GM19351 (cell line): ENCODE data around the gene GPR183.
A peak's percentile ranks its signal among the peaks of the same experiment; 100 is the strongest.

Experiments
- ATAC-seq: cut with Tn5 transposase; IDR thresholded peaks from one replicate; pipeline ENCODE4 v1.9.1; 2021; ENCODE audit warnings: mild to moderate bottlenecking, moderate library complexity; ENCODE audit not compliant: unreplicated experiment

The GPR183 gene

DNA sequence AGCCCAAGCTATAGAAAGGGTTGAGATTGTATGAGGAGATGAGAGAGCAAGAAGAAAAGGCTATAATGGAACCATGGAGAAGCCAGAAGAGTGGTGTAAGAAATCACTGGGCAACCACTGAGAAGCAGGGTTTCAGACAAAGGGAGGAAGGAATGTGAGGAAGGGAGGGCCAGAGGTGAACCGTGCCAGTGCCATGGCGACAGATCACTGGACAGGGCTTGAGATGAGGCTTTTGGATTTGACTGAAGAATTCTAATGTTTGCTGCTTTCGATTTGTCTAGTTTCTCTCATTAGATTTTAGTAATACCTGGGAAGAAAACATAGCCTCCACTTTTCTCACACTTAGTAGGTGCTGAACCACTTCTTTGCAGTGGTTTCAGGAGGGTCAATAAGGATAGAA lies 6.3 kb upstream of the GPR183 start:
- ATAC-seq, result no peak

GRCh38 chr13:99312493-99312883 lies 5.3 kb upstream of the GPR183 start:
- no peak for ATAC-seq

GRCh38 chr13:99311748-99312492 lies 4.7 kb upstream of the GPR183 start:
- no peak for ATAC-seq

GRCh38 chr13:99311137-99311536 lies 3.9 kb upstream of the GPR183 start:
- no peak for ATAC-seq

- peak; percentile 45 for ATAC-seq
These were observed 3.3 kb upstream of the GPR183 start for GRCh38 chr13:99310382-99311031.

DNA sequence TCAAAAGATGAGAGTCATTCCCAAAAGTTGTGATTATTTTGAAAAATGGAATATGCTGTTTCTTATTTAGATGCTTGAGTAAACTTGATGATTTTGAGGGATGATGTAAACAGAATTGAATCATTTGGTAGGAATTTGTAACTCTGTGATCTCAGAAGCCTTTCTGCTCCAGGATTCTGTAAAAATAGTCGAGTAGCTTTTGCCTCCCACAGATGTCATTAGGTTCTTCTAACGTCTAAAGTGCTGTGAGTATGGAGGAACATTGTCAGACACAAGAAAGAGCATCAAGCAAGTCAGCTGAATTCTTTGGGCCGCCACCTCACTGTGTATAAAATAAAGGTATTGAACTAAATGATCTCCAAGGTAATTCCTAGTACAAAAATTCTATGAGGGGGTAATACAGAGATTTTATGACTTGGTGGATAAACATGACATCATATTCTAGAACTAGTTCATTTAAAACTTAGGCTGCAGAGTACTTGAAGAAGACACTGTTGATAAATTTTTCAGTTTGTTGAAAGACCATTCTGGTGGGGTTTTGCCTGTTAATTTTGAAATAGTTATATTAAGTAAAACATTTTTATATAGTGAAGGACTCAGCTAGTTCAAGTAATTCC lies 1.4 kb upstream of the GPR183 start:
- ATAC-seq, result no peak

- ATAC-seq, result peak; percentile 48
These were observed 595 bp upstream of the GPR183 start for GRCh38 chr13:99307648-99308339.

GRCh38 chr13:99305566-99305965 lies 1.6 kb downstream of the GPR183 start:
- no peak for ATAC-seq

GRCh38 chr13:99305158-99305557 lies 2.0 kb downstream of the GPR183 start:
- no peak for ATAC-seq

- ATAC-seq, result no peak
These were observed 2.7 kb downstream of the GPR183 start for GRCh38 chr13:99304541-99304940.

GRCh38 chr13:99303863-99304521 lies 3.2 kb downstream of the GPR183 start:
- no peak for ATAC-seq

- ATAC-seq, result no peak
These were observed 4.3 kb downstream of the GPR183 start for GRCh38 chr13:99302637-99303505.

- peak; percentile 31 for ATAC-seq
These were observed 5.1 kb downstream of the GPR183 start for GRCh38 chr13:99301913-99302636.

DNA sequence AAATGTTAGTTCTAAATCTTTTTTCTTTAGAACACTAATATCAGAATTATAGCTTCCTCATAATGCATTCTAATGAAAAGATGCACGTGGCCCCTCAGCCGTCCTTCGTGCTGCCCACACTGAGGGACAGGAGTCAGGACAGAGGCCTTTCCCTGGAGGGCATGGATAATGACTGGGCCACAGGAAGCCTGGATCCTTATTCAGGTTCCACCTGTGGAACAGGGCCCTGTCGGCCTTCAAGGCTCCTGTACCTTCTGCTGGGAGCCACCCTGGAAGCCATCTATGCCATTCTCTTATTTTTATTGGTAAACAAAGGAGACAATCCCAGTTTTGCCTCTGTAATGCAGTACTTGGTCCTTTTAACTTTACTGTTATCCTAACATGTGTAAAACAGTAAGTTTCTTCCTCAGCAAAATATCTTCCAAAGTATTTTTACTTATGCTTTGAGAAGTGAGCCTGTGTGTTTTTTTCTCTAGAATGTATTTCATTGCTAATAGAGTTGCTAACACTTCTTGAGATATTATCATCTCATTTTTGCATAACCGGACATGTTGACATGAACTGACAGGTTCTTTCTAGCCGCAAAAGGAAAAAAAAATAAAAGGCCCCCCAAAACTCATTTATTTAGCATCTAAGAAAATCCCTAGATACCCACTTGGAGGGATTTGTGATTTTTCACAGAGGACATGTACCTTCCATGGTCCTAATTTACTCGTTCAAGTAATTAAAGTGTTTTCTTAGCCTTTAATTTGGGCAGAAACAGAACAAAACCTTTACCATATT lies 6.0 kb downstream of the GPR183 start:
- no peak for ATAC-seq

DNA sequence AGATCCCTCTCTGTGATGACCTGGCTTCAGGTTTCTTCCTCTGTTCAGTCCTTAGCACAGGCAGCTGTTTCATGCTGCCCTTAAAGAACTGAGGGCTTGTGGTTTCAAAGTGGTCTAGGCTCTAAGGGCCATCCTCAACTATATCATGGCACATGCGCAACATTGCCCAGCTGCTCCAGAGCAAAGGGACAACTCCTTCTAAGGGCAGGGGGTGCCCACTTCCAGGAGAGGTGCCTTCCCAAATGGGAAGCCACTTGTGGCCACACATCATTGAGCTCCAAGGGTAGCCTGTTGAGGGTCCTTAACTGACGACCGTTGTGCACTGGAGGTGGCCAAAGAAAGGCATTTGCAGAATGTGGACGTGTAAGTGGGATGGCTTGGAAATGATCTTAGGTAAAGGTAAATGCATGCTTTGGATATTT lies 7.3 kb downstream of the GPR183 start:
- peak; percentile 18 for ATAC-seq

GRCh38 chr13:99299256-99299919 lies 7.8 kb downstream of the GPR183 start:
- ATAC-seq, result peak; percentile 3

DNA sequence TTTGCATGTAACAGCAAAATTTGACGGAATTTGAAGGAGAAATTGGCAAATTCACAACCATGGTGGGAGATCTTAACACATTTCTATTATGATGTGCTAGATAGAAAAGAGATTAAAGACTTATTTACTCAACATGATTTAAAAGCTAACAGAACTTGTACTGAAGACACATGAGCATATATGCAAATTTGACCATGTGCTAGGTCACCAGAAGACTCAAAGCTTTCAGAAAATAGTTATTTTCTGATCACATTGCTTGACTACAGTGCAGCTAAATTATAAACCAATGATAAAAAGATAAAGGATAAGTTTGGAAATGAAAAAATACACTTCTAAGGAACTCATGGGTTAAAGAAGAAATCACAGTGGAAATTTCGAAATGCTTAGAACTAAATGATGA lies 9.1 kb downstream of the GPR183 start:
- ATAC-seq, result peak; percentile 22

GRCh38 chr13:99297331-99297730 lies 9.9 kb downstream of the GPR183 start:
- ATAC-seq, result no peak
